ENCODE measurements around the gene PLAC8. TPM values are rescaled to one million over a fixed set of nuclear protein-coding genes. Genes with fewer than 3 reads are reported as not detected.
A peak's percentile ranks its signal among the peaks of the same experiment; 100 is the strongest.
"Not testable (repeated sequence)": the region's sequence is repeated elsewhere in the genome, so short reads cannot be mapped to it uniquely, and the experiment has no call there.

The PLAC8 gene
- total and polyA plus RNA-seq, 8 donors: 4.2 to 48.7 (median 7.6) TPM

- peak overlapping the region in 1 of 2 donors; percentile 61 for H3K4me3 ChIP-seq
- intact Hi-C loops (cut with DNase I): no loop called here
- H3K27me3 ChIP-seq: peaks cover 0 to 9% of the 10 kb centered on the region in 2 donors
- H3K4me1 ChIP-seq: peaks cover 0 to 58% of the 10 kb centered on the region in 2 donors
- no peaks in the 10 kb centered on the region for H3K36me3 ChIP-seq
- no peak for TF ChIP-seq CTCF (IDR thresholded peaks at IDR 0.05)
- H3K27ac ChIP-seq: peak overlapping the region in 1 of 2 donors; percentile 96
- no peaks in the 10 kb centered on the region for H3K9me3 ChIP-seq
- ATAC-seq (no peak), DNase-seq (no peak)
These were observed 1.1 kb downstream of the PLAC8 start for GRCh38 chr4:83113429-83113786.

- Histone ChIP-seq H3K36me3 (no peaks in the 10 kb centered on the region), H3K27ac (peak overlapping the region; percentile 8 to 96), H3K9me3 (no peaks in the 10 kb centered on the region), H3K4me3 (peak overlapping the region in 1 of 2 donors; percentile 61), H3K4me1 (peaks cover 0 to 61% of the 10 kb centered on the region in 2 donors), H3K27me3 (peaks cover 0 to 9% of the 10 kb centered on the region in 2 donors)
- ATAC-seq: no peak
- DNase-seq: no peak
- no peak for TF ChIP-seq CTCF (IDR thresholded peaks at IDR 0.05)
- intact Hi-C loops (cut with DNase I): no loop called here
These were observed 1.7 kb downstream of the PLAC8 start for GRCh38 chr4:83112678-83113428.

GRCh38 chr4:83112231-83112630, 2.3 kb downstream of the PLAC8 start:
- DNase-seq: peak in 1 of 4 donors; percentile 10
- Histone ChIP-seq H3K27ac (peak overlapping the region; percentile 8 to 96), H3K4me1 (peaks cover 0 to 57% of the 10 kb centered on the region in 2 donors), H3K4me3 (peak overlapping the region in 1 of 2 donors; percentile 61), H3K27me3 (peaks cover 0 to 9% of the 10 kb centered on the region in 2 donors), H3K36me3 (no peaks in the 10 kb centered on the region), H3K9me3 (no peaks in the 10 kb centered on the region)
- intact Hi-C loops (cut with DNase I): no loop called here
- no peak for ATAC-seq
- no peak for TF ChIP-seq CTCF (IDR thresholded peaks at IDR 0.05)

GRCh38 chr4:83111751-83112141, 2.8 kb downstream of the PLAC8 start:
- Histone ChIP-seq H3K4me1 (peaks cover 0 to 55% of the 10 kb centered on the region in 2 donors), H3K4me3 (peak overlapping the region in 1 of 2 donors; percentile 61), H3K27ac (peak overlapping the region; percentile 10 to 96)
- ATAC-seq; H3K27me3 ChIP-seq; intact Hi-C loops (cut with DNase I); DNase-seq; H3K36me3 ChIP-seq; H3K9me3 ChIP-seq: not testable (repeated sequence)

- Histone ChIP-seq H3K4me1 (peaks cover 0 to 54% of the 10 kb centered on the region in 2 donors), H3K27me3 (peaks cover 0 to 9% of the 10 kb centered on the region in 2 donors), H3K9me3 (no peaks in the 10 kb centered on the region), H3K4me3 (peak overlapping the region in 1 of 2 donors; percentile 61), H3K36me3 (no peaks in the 10 kb centered on the region), H3K27ac (peak overlapping the region; percentile 76 to 96)
- intact Hi-C loops (cut with DNase I): no loop called here
- no peak for DNase-seq
- TF ChIP-seq CTCF (IDR thresholded peaks at IDR 0.05): no peak
- ATAC-seq: no peak
These were observed 3.4 kb downstream of the PLAC8 start for GRCh38 chr4:83110970-83111750.
